ENCODE data around the gene LRRC8B. TPM values are rescaled to one million over a fixed set of nuclear protein-coding genes. Genes with fewer than 3 reads are reported as not detected.

LRRC8B gene
- total RNA-seq, 5 donors from 2014 or later (not counting 1 experiment from before 2014, with no cell fraction given): 13.3 to 17.6 (median 14.9) TPM

GRCh38 chr1:89556726-89557444, 32.3 kb downstream of the LRRC8B start:
- Histone ChIP-seq H3K36me3 (ENCODE audit: control insufficient read depth in 2 of 2, extremely low read depth in 1 of 2, insufficient read depth in 1 of 2, low read length in 1 of 2) (peaks cover 3 to 7% of the 10 kb centered on the region in 2 donors), H3K4me1 (ENCODE audit: control insufficient read depth in 1 of 2, extremely low read depth in 1 of 2, insufficient read depth in 2 of 2, low read length in 2 of 2) (peaks cover 0 to 13% of the 10 kb centered on the region in 2 experiments), H3K4me3 (ENCODE audit: control insufficient read depth in 1 of 2, extremely low read depth in 1 of 2, low read length in 1 of 2) (no peak overlapping the region), H3K27me3 (replicated peaks in 1 of 2; ENCODE audit: control insufficient read depth in 2 of 2, extremely low read depth in 1 of 2, insufficient read depth in 2 of 2, low read length in 1 of 2) (no peaks in the 10 kb centered on the region), H3K9me3 (no peaks in the 10 kb centered on the region), H3K27ac (ENCODE audit: low read length) (no peak overlapping the region)
- 100% methylated on average over 1 of the region's 3 CpGs for WGBS (ENCODE audit: insufficient coverage)
- DNase-seq (no peak), ATAC-seq (replicated peaks in 1 of 4) (no peak)
- peaks cover 0 to 4% (median 0%) of the 10 kb centered on the region in 3 donors for H3K9me3 Mint-ChIP-seq
- H3K4me3 Mint-ChIP-seq: no peak overlapping the region
- H3K4me1 Mint-ChIP-seq: peaks cover 35 to 48% (median 37%) of the 10 kb centered on the region in 3 donors
- CTCF ChIA-PET: interaction anchor here in 1 of 2 donors (0.9 to 1.0 kb wide), 2 partner anchors 44 to 74 kb away, joined by 3 read pairs; no protein-coding TSS in a partner anchor
- peak overlapping the region in 1 of 2 donors; percentile 60 for H3K27ac Mint-ChIP-seq
- H3K36me3 Mint-ChIP-seq: peaks cover 60% of the 10 kb centered on the region
- POLR2A ChIA-PET: no interaction called here
- H3K27me3 Mint-ChIP-seq: no peaks in the 10 kb centered on the region

- Histone ChIP-seq H3K27ac (ENCODE audit: low read length) (no peak overlapping the region), H3K27me3 (replicated peaks in 1 of 2; ENCODE audit: control insufficient read depth in 2 of 2, extremely low read depth in 1 of 2, insufficient read depth in 2 of 2, low read length in 1 of 2) (no peaks in the 10 kb centered on the region), H3K4me1 (ENCODE audit: control insufficient read depth in 1 of 2, extremely low read depth in 1 of 2, insufficient read depth in 2 of 2, low read length in 2 of 2) (peaks cover 0 to 11% of the 10 kb centered on the region in 2 experiments), H3K36me3 (ENCODE audit: control insufficient read depth in 2 of 2, extremely low read depth in 1 of 2, insufficient read depth in 1 of 2, low read length in 1 of 2) (peaks cover 3 to 7% of the 10 kb centered on the region in 2 donors), H3K4me3 (ENCODE audit: control insufficient read depth in 1 of 2, extremely low read depth in 1 of 2, low read length in 1 of 2) (no peak overlapping the region), H3K9me3 (no peaks in the 10 kb centered on the region)
- ChIA-PET POLR2A (no interaction called here), CTCF (interaction anchor here in 1 of 2 donors (1.0 kb wide), 1 partner anchor 74 kb away, joined by 3 read pairs; no protein-coding TSS in a partner anchor)
- Mint-ChIP-seq H3K4me3 (no peak overlapping the region), H3K27ac (no peak overlapping the region), H3K27me3 (no peaks in the 10 kb centered on the region), H3K4me1 (peaks cover 35 to 48% (median 36%) of the 10 kb centered on the region in 3 donors), H3K9me3 (peaks cover 0 to 4% (median 0%) of the 10 kb centered on the region in 3 donors), H3K36me3 (peaks cover 63% of the 10 kb centered on the region)
- ATAC-seq (replicated peaks in 1 of 4) (no peak), DNase-seq (no peak)
- no CpG with 5 or more reads among the region's 3 CpGs for WGBS (ENCODE audit: insufficient coverage)
Measured at GRCh38 chr1:89557445-89557825, 32.8 kb downstream of the LRRC8B start.

GRCh38 chr1:89557956-89558355, 33.3 kb downstream of the LRRC8B start:
- CTCF ChIA-PET: interaction anchor here in 1 of 2 donors (0.6 kb wide), 1 partner anchor 19 kb away, joined by 6 read pairs; no protein-coding TSS in a partner anchor
- Mint-ChIP-seq H3K36me3 (peaks cover 61% of the 10 kb centered on the region), H3K4me1 (peaks cover 32 to 46% (median 34%) of the 10 kb centered on the region in 3 donors), H3K4me3 (no peak overlapping the region), H3K9me3 (peaks cover 0 to 4% (median 0%) of the 10 kb centered on the region in 3 donors), H3K27me3 (no peaks in the 10 kb centered on the region), H3K27ac (no peak overlapping the region)
- 100% methylated on average over 1 of the region's 1 CpG for WGBS (ENCODE audit: insufficient coverage)
- Histone ChIP-seq H3K36me3 (ENCODE audit: control insufficient read depth in 2 of 2, extremely low read depth in 1 of 2, insufficient read depth in 1 of 2, low read length in 1 of 2) (peaks cover 3 to 7% of the 10 kb centered on the region in 2 donors), H3K27ac (ENCODE audit: low read length) (no peak overlapping the region), H3K4me3 (ENCODE audit: control insufficient read depth in 1 of 2, extremely low read depth in 1 of 2, low read length in 1 of 2) (no peak overlapping the region), H3K27me3 (replicated peaks in 1 of 2; ENCODE audit: control insufficient read depth in 2 of 2, extremely low read depth in 1 of 2, insufficient read depth in 2 of 2, low read length in 1 of 2) (no peaks in the 10 kb centered on the region), H3K9me3 (no peaks in the 10 kb centered on the region), H3K4me1 (ENCODE audit: control insufficient read depth in 1 of 2, extremely low read depth in 1 of 2, insufficient read depth in 2 of 2, low read length in 2 of 2) (peaks cover 0 to 8% of the 10 kb centered on the region in 2 experiments)
- no peak for ATAC-seq (replicated peaks in 1 of 4)
- POLR2A ChIA-PET: interaction anchor here in 1 of 2 donors (0.5 kb wide), 1 partner anchor 323 kb away, joined by 4 read pairs; no protein-coding TSS in a partner anchor
- no peak for DNase-seq

GRCh38 chr1:89563957-89564604, 39.5 kb downstream of the LRRC8B start:
- WGBS (ENCODE audit: insufficient coverage): 60% methylated on average over 1 of the region's 3 CpGs
- no peak for ATAC-seq (replicated peaks in 1 of 4)
- CTCF ChIA-PET: interaction anchor here (0.6 to 1.0 kb wide), 2 partner anchors 29 to 49 kb away, joined by 3 read pairs; no protein-coding TSS in a partner anchor

GRCh38 chr1:89565521-89565920, 40.9 kb downstream of the LRRC8B start:
- H3K27me3 Mint-ChIP-seq: no peaks in the 10 kb centered on the region
- Histone ChIP-seq H3K27ac (ENCODE audit: low read length) (no peak overlapping the region), H3K27me3 (replicated peaks in 1 of 2; ENCODE audit: control insufficient read depth in 2 of 2, extremely low read depth in 1 of 2, insufficient read depth in 2 of 2, low read length in 1 of 2) (no peaks in the 10 kb centered on the region), H3K9me3 (no peaks in the 10 kb centered on the region), H3K4me1 (ENCODE audit: control insufficient read depth in 1 of 2, extremely low read depth in 1 of 2, insufficient read depth in 2 of 2, low read length in 2 of 2) (peaks cover 0 to 2% of the 10 kb centered on the region in 2 experiments), H3K36me3 (ENCODE audit: control insufficient read depth in 2 of 2, extremely low read depth in 1 of 2, insufficient read depth in 1 of 2, low read length in 1 of 2) (peaks cover 0 to 4% of the 10 kb centered on the region in 2 donors), H3K4me3 (ENCODE audit: control insufficient read depth in 1 of 2, extremely low read depth in 1 of 2, low read length in 1 of 2) (no peak overlapping the region)
- DNase-seq (no peak), ATAC-seq (replicated peaks in 1 of 4) (no peak)
- peaks cover 26% of the 10 kb centered on the region for H3K36me3 Mint-ChIP-seq
- POLR2A ChIA-PET: no interaction called here
- no CpG with 5 or more reads among the region's 6 CpGs for WGBS (ENCODE audit: insufficient coverage)
- CTCF ChIA-PET: no interaction called here
- peaks cover 39 to 56% (median 50%) of the 10 kb centered on the region in 3 donors for H3K4me1 Mint-ChIP-seq
- H3K9me3 Mint-ChIP-seq: peaks cover 0 to 4% (median 2%) of the 10 kb centered on the region in 3 donors
- no peak overlapping the region for H3K4me3 Mint-ChIP-seq
- H3K27ac Mint-ChIP-seq: no peak overlapping the region

More at GRCh38 chr1:89563957-89564604, 39.5 kb downstream of the LRRC8B start:
- Mint-ChIP-seq H3K4me3 (no peak overlapping the region), H3K27me3 (no peaks in the 10 kb centered on the region), H3K9me3 (no peaks in the 10 kb centered on the region), H3K4me1 (peaks cover 39 to 56% (median 50%) of the 10 kb centered on the region in 3 donors), H3K36me3 (peaks cover 19% of the 10 kb centered on the region), H3K27ac (peak overlapping the region in 1 of 2 donors; percentile 8)
- no peaks in the 10 kb centered on the region for H3K36me3 ChIP-seq (ENCODE audit: control insufficient read depth in 2 of 2, extremely low read depth in 1 of 2, insufficient read depth in 1 of 2, low read length in 1 of 2)
- H3K4me1 ChIP-seq (ENCODE audit: control insufficient read depth in 1 of 2, extremely low read depth in 1 of 2, insufficient read depth in 2 of 2, low read length in 2 of 2): peaks cover 0 to 2% of the 10 kb centered on the region in 2 experiments
- H3K27me3 ChIP-seq (replicated peaks in 1 of 2; ENCODE audit: control insufficient read depth in 2 of 2, extremely low read depth in 1 of 2, insufficient read depth in 2 of 2, low read length in 1 of 2): no peaks in the 10 kb centered on the region
- DNase-seq: no peak
- no peak overlapping the region for H3K27ac ChIP-seq (ENCODE audit: low read length)
- no peaks in the 10 kb centered on the region for H3K9me3 ChIP-seq
- POLR2A ChIA-PET: interaction anchor here (0.6 to 0.9 kb wide), 3 partner anchors 12 to 708 kb away, joined by 3 to 9 read pairs (median 6); no protein-coding TSS in a partner anchor
- H3K4me3 ChIP-seq (ENCODE audit: control insufficient read depth in 1 of 2, extremely low read depth in 1 of 2, low read length in 1 of 2): no peak overlapping the region

- DNase-seq (no peak), ATAC-seq (replicated peaks in 1 of 4) (no peak)
- Histone ChIP-seq H3K4me1 (ENCODE audit: control insufficient read depth in 1 of 2, extremely low read depth in 1 of 2, insufficient read depth in 2 of 2, low read length in 2 of 2) (peaks cover 0 to 2% of the 10 kb centered on the region in 2 experiments), H3K9me3 (no peaks in the 10 kb centered on the region), H3K36me3 (ENCODE audit: control insufficient read depth in 2 of 2, extremely low read depth in 1 of 2, insufficient read depth in 1 of 2, low read length in 1 of 2) (peaks cover 0 to 4% of the 10 kb centered on the region in 2 donors), H3K27ac (ENCODE audit: low read length) (no peak overlapping the region), H3K4me3 (ENCODE audit: control insufficient read depth in 1 of 2, extremely low read depth in 1 of 2, low read length in 1 of 2) (no peak overlapping the region), H3K27me3 (replicated peaks in 1 of 2; ENCODE audit: control insufficient read depth in 2 of 2, extremely low read depth in 1 of 2, insufficient read depth in 2 of 2, low read length in 1 of 2) (no peaks in the 10 kb centered on the region)
- H3K9me3 Mint-ChIP-seq: peaks cover 0 to 9% (median 2%) of the 10 kb centered on the region in 3 donors
- H3K4me3 Mint-ChIP-seq: no peak overlapping the region
- ChIA-PET CTCF (no interaction called here), POLR2A (no interaction called here)
- no CpG with 5 or more reads among the region's 6 CpGs for WGBS (ENCODE audit: insufficient coverage)
- H3K27ac Mint-ChIP-seq: peak overlapping the region in 1 of 2 donors; percentile 24
- peaks cover 45 to 59% (median 49%) of the 10 kb centered on the region in 3 donors for H3K4me1 Mint-ChIP-seq
- no peaks in the 10 kb centered on the region for H3K27me3 Mint-ChIP-seq
- H3K36me3 Mint-ChIP-seq: peaks cover 36% of the 10 kb centered on the region
Measured at GRCh38 chr1:89566761-89567174, 42.1 kb downstream of the LRRC8B start.

All from T-cell (primary cell).